ENCODE results near the gene SPG7.

DNA sequence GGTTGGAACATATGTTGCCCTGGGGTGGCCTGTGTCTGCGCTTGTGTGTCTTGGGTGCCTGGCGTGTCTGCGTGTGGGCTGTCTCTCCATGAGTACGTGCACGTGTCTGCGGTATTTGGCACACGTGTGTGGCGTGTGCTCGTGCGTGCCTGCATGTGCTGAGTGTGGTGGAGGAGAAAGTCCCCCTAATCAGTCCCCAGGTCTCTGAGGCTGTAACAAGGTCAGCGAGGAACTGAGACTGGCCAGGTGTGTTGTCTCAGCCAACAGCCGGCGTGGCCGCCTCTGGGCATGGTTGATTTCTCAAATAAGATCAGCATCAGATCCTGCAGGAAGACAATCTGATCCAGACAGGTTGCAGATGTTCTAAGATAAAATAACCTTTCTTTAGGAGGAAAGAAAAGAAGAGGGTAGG is 63.9 kb downstream of the SPG7 start:
- TF ChIP-seq, protein P1, sequence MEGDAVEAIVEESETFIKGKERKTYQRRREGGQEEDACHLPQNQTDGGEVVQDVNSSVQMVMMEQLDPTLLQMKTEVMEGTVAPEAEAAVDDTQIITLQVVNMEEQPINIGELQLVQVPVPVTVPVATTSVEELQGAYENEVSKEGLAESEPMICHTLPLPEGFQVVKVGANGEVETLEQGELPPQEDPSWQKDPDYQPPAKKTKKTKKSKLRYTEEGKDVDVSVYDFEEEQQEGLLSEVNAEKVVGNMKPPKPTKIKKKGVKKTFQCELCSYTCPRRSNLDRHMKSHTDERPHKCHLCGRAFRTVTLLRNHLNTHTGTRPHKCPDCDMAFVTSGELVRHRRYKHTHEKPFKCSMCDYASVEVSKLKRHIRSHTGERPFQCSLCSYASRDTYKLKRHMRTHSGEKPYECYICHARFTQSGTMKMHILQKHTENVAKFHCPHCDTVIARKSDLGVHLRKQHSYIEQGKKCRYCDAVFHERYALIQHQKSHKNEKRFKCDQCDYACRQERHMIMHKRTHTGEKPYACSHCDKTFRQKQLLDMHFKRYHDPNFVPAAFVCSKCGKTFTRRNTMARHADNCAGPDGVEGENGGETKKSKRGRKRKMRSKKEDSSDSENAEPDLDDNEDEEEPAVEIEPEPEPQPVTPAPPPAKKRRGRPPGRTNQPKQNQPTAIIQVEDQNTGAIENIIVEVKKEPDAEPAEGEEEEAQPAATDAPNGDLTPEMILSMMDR (conservative IDR thresholded peaks at IDR 0.05; ENCODE audit: low read depth, low read length), result no peak
- TF ChIP-seq RCOR1 (IDR thresholded peaks at IDR 0.05; ENCODE audit: insufficient replicate concordance, low read length) (no peak), BHLHE40 (IDR thresholded peaks at IDR 0.05; ENCODE audit: low read depth, low read length) (peak; percentile 64), POLR2A (IDR thresholded peaks at IDR 0.05; ENCODE audit: low read depth, low read length) (no peak), FOS (IDR thresholded peaks at IDR 0.05; ENCODE audit: low read depth, low read length) (no peak)

All from IMR-90 (cell line).